Retinal pigment epithelial cell (primary cell): ENCODE results near the gene MMP11.

ENCODE experiments used
- DNase-seq: peaks from one replicate; pipeline ENCODE4 v3.0.0-alpha.2; 2010; ENCODE audit warnings: low read depth
- H3K4me3 ChIP-seq: 2 replicates; pipeline ENCODE4 v1.5.1; 2011; ENCODE audit warnings: mild to moderate bottlenecking, low read length, control low read depth, moderate library complexity
- CTCF ChIP-seq: conservative IDR thresholded peaks from 2 replicates; pipeline ENCODE4 v1.5.1; 2011; ENCODE audit warnings: low read depth, low read length, control low read depth, inconsistent platforms

Gene MMP11

GRCh38 chr22:23781065-23781464, 8.4 kb downstream of the MMP11 start:
- no peak for DNase-seq
- H3K4me3 ChIP-seq, result no peak overlapping the region
- no peak for TF ChIP-seq CTCF

- H3K4me3 ChIP-seq, result no peak overlapping the region
- no peak for TF ChIP-seq CTCF
- no peak for DNase-seq
Measured at GRCh38 chr22:23781511-23782183, 9.0 kb downstream of the MMP11 start.

- no peak for TF ChIP-seq CTCF
- no peak overlapping the region for H3K4me3 ChIP-seq
- no peak for DNase-seq
Measured at GRCh38 chr22:23782252-23782651, 9.6 kb downstream of the MMP11 start.

- H3K4me3 ChIP-seq, result no peak overlapping the region
- TF ChIP-seq CTCF, result no peak
- no peak for DNase-seq
Measured at GRCh38 chr22:23782703-23783102, 10.1 kb downstream of the MMP11 start.

GRCh38 chr22:23783265-23784150, 10.9 kb downstream of the MMP11 start:
- no peak for DNase-seq
- H3K4me3 ChIP-seq, result no peak overlapping the region
- no peak for TF ChIP-seq CTCF

GRCh38 chr22:23784215-23784732, 11.6 kb downstream of the MMP11 start:
- no peak for TF ChIP-seq CTCF
- DNase-seq, result no peak
- no peak overlapping the region for H3K4me3 ChIP-seq
